Mucosa of stomach (tissue), 1 donor: ENCODE measurements around the gene CDK12.
"Not testable (repeated sequence)": the region's sequence is repeated elsewhere in the genome, so short reads cannot be mapped to it uniquely, and the experiment has no call there.

Experiments
- H3K27me3 ChIP-seq: one replicate; pipeline ENCODE4 v1.7.0; 2013; ENCODE audit warnings: mild to moderate bottlenecking, low read length; ENCODE audit not compliant: control insufficient read depth, insufficient read depth
- H3K36me3 ChIP-seq: one replicate; pipeline ENCODE4 v1.7.0; 2013; ENCODE audit warnings: low read length; ENCODE audit not compliant: control insufficient read depth, insufficient read depth
- H3K4me1 ChIP-seq: one replicate; pipeline ENCODE4 v1.7.0; 2013; ENCODE audit warnings: mild to moderate bottlenecking, low read length; ENCODE audit not compliant: control insufficient read depth, insufficient read depth
- H3K4me3 ChIP-seq: one replicate; pipeline ENCODE4 v1.7.0; 2013; ENCODE audit warnings: low read length
- H3K9ac ChIP-seq: one replicate; pipeline ENCODE4 v1.7.0; 2013; ENCODE audit warnings: mild to moderate bottlenecking, low read length, moderate library complexity
- H3K9me3 ChIP-seq: one replicate; pipeline ENCODE4 v1.7.0; 2013; ENCODE audit warnings: mild to moderate bottlenecking, low read length, moderate library complexity; ENCODE audit not compliant: control insufficient read depth
- donor health status: Pancreatic carcinoma.

Gene CDK12

GRCh38 chr17:39464639-39465181 lies 3.4 kb downstream of the CDK12 start:
- H3K9me3 ChIP-seq, H3K27me3 ChIP-seq, H3K4me1 ChIP-seq, H3K9ac ChIP-seq, H3K4me3 ChIP-seq, H3K36me3 ChIP-seq: not testable (repeated sequence)

DNA sequence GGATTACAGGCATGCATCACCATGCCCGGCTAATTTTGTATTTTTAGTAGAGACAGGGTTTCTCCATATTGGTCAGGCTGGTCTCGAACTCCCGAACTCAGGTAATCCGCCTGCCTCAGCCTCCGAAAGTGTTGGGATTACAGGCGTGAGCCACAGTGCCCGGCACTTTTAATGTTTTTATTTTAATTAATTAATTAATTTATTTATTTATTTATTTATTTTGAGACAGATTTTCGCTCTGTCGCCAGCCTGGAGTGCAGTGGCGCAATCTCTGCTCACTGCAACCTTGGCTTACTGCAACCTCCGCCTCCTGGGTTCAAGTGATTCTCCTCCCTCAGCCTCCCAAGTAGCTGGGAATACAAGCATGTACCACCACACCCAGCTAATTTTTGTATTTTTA lies 7.3 kb downstream of the CDK12 start:
- H3K9ac ChIP-seq, H3K36me3 ChIP-seq, H3K4me3 ChIP-seq, H3K27me3 ChIP-seq, H3K9me3 ChIP-seq, H3K4me1 ChIP-seq: not testable (repeated sequence)

- Histone ChIP-seq H3K27me3 (no peaks in the 10 kb centered on the region), H3K4me1 (no peaks in the 10 kb centered on the region), H3K9ac (no peak overlapping the region), H3K36me3 (no peaks in the 10 kb centered on the region), H3K9me3 (no peaks in the 10 kb centered on the region), H3K4me3 (no peak overlapping the region)
These were observed 12.0 kb downstream of the CDK12 start for GRCh38 chr17:39473310-39473709.

DNA sequence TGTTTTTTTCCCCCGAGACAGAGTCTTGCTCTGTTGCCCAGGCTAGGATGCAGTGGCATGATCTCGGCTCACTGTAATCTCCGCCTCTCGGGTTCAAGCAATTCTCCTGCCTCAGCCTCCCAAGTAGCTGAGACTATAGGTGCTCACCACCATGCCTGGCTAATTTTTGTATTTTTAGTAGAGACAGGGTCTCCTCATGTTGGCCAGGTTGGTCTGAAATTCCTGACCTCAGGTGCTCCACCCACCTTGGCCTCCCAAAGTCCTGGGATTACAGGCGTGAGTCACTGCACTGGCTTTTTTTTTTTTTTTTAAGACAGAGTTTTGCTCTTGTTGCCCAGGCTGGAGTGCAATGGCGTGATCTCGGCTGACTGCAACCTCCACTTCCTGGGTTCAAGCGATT lies 18.3 kb downstream of the CDK12 start:
- not testable (repeated sequence) for H3K36me3 ChIP-seq, H3K9ac ChIP-seq, H3K27me3 ChIP-seq, H3K4me3 ChIP-seq, H3K9me3 ChIP-seq, H3K4me1 ChIP-seq

DNA sequence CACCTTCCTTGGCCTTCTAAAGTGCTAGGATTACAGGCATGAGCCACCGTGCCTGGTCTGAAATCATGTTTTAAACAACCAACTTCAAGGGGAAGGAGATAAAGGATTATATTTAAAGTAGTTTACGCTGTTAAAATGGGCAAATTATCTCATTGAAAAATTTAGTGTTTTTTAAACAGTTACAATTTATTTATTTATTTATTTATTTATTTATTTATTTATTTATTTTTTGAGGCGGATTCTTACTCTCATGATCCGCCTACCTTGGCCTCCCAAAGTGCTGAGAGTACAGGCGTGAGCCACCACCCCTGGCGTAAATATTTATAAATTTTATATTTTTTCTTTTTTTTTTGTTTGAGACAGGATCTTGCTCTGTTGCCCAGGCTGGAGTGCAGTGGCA lies 22.2 kb downstream of the CDK12 start:
- Histone ChIP-seq H3K9me3 (no peaks in the 10 kb centered on the region), H3K36me3 (no peaks in the 10 kb centered on the region), H3K27me3 (no peaks in the 10 kb centered on the region), H3K4me3 (no peak overlapping the region), H3K4me1 (no peaks in the 10 kb centered on the region), H3K9ac (no peak overlapping the region)

GRCh38 chr17:39484178-39484577 lies 22.9 kb downstream of the CDK12 start:
- Histone ChIP-seq H3K27me3 (no peaks in the 10 kb centered on the region), H3K9ac (no peak overlapping the region), H3K36me3 (no peaks in the 10 kb centered on the region), H3K9me3 (no peaks in the 10 kb centered on the region), H3K4me1 (no peaks in the 10 kb centered on the region), H3K4me3 (no peak overlapping the region)

DNA sequence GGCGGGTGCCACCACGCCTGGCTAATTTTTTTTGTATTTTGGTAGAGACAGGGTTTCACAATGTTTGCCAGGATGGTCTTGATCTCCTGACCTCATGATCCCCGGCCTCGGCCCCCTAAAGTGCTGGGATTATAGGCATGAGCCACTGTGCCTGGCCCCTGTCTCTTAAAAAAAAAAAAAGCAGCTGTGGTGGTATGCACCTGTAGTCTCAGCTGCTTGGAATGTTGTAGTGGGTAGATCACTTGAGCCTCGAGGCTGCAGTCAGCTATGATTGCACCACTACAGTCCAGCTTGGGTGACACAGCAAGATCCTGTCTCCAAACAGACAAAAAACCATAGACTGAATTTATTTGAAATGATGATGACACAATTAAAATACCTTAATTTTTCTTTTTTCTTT lies 24.3 kb downstream of the CDK12 start:
- Histone ChIP-seq H3K9ac (no peak overlapping the region), H3K4me3 (no peak overlapping the region), H3K27me3 (no peaks in the 10 kb centered on the region), H3K36me3 (no peaks in the 10 kb centered on the region), H3K4me1 (no peaks in the 10 kb centered on the region), H3K9me3 (no peaks in the 10 kb centered on the region)

GRCh38 chr17:39486242-39486641 lies 25.0 kb downstream of the CDK12 start:
- Histone ChIP-seq H3K9ac (no peak overlapping the region), H3K4me1 (no peaks in the 10 kb centered on the region), H3K4me3 (no peak overlapping the region), H3K36me3 (no peaks in the 10 kb centered on the region), H3K27me3 (no peaks in the 10 kb centered on the region), H3K9me3 (no peaks in the 10 kb centered on the region)

DNA sequence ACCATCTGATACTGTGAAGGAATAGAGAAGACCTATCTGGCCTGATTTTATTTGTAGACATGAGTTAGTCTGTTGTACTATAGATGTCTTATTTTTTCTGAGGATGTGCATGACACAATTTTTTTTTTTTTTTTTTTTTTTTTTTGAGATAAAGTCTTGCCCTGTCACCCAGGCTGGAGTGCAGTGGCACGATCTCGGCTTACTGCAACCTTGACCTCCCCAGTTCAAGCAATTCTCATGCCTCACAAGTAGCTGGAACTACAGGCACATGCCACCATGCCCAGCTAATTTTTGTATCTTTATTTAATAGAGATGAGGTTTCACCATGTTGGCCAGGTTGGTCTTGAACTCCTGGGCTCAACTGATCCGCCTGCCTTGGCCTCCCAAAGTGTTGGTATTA lies 26.2 kb downstream of the CDK12 start:
- not testable (repeated sequence) for H3K4me1 ChIP-seq, H3K9me3 ChIP-seq

GRCh38 chr17:39487946-39488345 lies 26.7 kb downstream of the CDK12 start:
- no peaks in the 10 kb centered on the region for H3K27me3 ChIP-seq

More for the DNA sequence above, 26.2 kb downstream of the CDK12 start:
- H3K4me3 ChIP-seq, H3K9ac ChIP-seq, H3K36me3 ChIP-seq, H3K27me3 ChIP-seq: not testable (repeated sequence)

DNA sequence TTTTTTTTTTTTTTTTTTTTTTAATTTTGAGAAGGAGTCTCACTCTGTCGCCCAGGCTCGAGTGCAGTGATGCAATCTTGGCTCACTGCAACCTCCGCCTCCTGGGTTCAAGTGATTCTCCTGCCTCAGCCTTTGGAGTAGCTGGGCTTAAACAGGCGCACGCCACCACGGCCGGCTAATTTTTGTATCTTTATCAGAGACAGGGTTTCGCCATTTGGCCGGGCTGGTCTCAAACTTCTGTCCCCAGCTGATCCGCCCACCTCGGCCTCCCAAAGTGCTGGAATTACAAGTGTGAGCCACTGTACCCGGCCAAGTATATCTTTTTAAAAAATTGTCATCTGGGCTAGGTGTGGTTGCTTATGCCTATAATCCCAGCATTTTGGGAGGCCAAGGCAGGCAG lies 35.6 kb downstream of the CDK12 start:
- not testable (repeated sequence) for H3K27me3 ChIP-seq, H3K9ac ChIP-seq, H3K36me3 ChIP-seq, H3K4me1 ChIP-seq, H3K9me3 ChIP-seq, H3K4me3 ChIP-seq

More at GRCh38 chr17:39487946-39488345, 26.7 kb downstream of the CDK12 start:
- Histone ChIP-seq H3K4me1 (no peaks in the 10 kb centered on the region), H3K9ac (no peak overlapping the region), H3K4me3 (no peak overlapping the region), H3K36me3 (no peaks in the 10 kb centered on the region), H3K9me3 (no peaks in the 10 kb centered on the region)

DNA sequence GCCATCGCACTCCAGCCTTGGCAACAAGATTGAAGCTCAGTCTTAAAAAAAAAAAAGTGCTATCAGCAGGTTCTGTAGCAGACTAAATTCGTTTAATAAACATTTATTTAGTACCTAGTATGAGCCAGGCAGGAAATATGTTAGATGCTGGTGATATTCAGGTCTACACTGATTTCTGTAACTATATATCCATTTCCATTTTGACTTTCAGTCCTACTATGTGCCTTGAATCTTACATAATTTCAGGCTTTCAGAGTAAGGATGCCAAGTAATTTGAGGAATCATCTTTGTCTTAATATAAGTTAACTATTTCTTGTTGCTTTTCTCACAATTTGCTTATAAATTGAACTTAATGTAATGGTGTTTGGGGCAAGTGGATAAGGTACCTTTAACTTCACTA lies 46.2 kb downstream of the CDK12 start:
- no peak overlapping the region for H3K4me3 ChIP-seq
- H3K9ac ChIP-seq: no peak overlapping the region
- no peaks in the 10 kb centered on the region for H3K27me3 ChIP-seq
- no peaks in the 10 kb centered on the region for H3K9me3 ChIP-seq
- H3K36me3 ChIP-seq: peaks cover 24% of the 10 kb centered on the region
- H3K4me1 ChIP-seq: no peaks in the 10 kb centered on the region

DNA sequence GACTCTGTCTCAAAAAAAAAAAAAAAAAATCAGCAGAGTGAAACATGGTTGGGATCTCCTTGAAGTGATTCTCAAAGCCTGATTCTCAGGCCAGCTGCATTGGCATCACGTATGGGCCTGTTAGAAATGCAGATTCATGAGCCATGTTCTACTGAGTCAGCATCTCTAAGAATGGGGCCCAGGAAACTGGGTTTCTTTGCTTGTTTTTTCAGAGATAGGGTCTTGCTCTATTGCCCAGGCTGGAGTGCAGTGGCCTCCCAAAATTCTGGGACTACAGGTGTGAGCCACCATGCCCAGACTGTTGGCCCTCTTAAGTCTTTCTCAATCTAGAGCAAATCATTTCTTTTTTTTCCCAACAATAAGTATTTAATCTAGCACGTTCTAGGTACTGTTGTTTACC lies 47.7 kb downstream of the CDK12 start:
- Histone ChIP-seq H3K27me3 (no peaks in the 10 kb centered on the region), H3K9me3 (no peaks in the 10 kb centered on the region), H3K4me1 (no peaks in the 10 kb centered on the region), H3K36me3 (peaks cover 10% of the 10 kb centered on the region), H3K9ac (no peak overlapping the region), H3K4me3 (no peak overlapping the region)
